Vagina (tissue), 2 donors: Measurements from ENCODE around the gene NCAPD2. TPM values are rescaled to one million over a fixed set of nuclear protein-coding genes. Genes with fewer than 3 reads are reported as not detected.

Source experiments
- DNase-seq, 2 donors: peaks; one replicate each; pipeline ENCODE4 v3.0.0-alpha.2; 2017; ENCODE audit errors: extremely low spot score in 2 of 2
- H3K27ac ChIP-seq: fragments of 200-600 bp; sonication (generic); one replicate; pipeline ENCODE4 v1.5.1; 2019
- H3K27me3 ChIP-seq: fragments of 200-600 bp; sonication (generic); one replicate; pipeline ENCODE4 v1.5.1; 2019
- H3K36me3 ChIP-seq, 2 donors: fragments of 200-600 bp; sonication (generic); one replicate each; pipeline ENCODE4 v1.5.1; 2017 to 2019
- H3K4me1 ChIP-seq: fragments of 200-600 bp; sonication (generic); one replicate; pipeline ENCODE4 v1.5.1; 2019
- H3K4me3 ChIP-seq, 2 donors: fragments of 200-600 bp; sonication (generic); 1 replicate in 1 of 2; 2 replicates in 1 of 2; pipeline ENCODE4 v1.5.1; 2016 to 2019
- H3K9me3 ChIP-seq: fragments of 200-600 bp; sonication (generic); one replicate; pipeline ENCODE4 v1.5.1; 2019
- CTCF ChIP-seq, 3 experiments: fragments of 450-650 bp in 2 of 3; fragments of 200-600 bp in 1 of 3; sonication (generic) in 1 of 3; IDR thresholded peaks; one replicate each; pipeline ENCODE4 v1.5.1; 2017 to 2019; ENCODE audit warnings: antibody characterized with exemption in 3 of 3, mild to moderate bottlenecking in 2 of 3, moderate library complexity in 2 of 3
- POLR2A ChIP-seq, 2 donors: fragments of 450-650 bp; IDR thresholded peaks; one replicate each; pipeline ENCODE4 v1.6.1; 2017; ENCODE audit warnings: antibody characterized with exemption in 2 of 2, mild to moderate bottlenecking in 2 of 2, moderate library complexity in 2 of 2
- POLR2AphosphoS5 ChIP-seq, 2 donors: sonication (generic); formaldehyde crosslinking; IDR thresholded peaks; one replicate each; pipeline ENCODE4 v1.9.0; 2017; ENCODE audit warnings: antibody characterized with exemption in 2 of 2, mild to moderate bottlenecking in 2 of 2, low read depth in 1 of 2; ENCODE audit not compliant: insufficient read depth in 1 of 2
- intact Hi-C: fragments of 100-400 bp; cut with DNase I; formaldehyde crosslinking; loops from one replicate; pipeline ENCODE4 v1.15.1; 2023
- small RNA-seq: library from RNA; depleted of rRNA; stranded (forward); fragments of <200 nt; gene quantifications from one replicate; pipeline ENCODE3, GENCODE V24; 2016
- total RNA-seq: library from RNA; depleted of rRNA; stranded (reverse); fragments of >200 nt; gene quantifications from one replicate; pipeline ENCODE4 v1.2.3, GENCODE V29; 2016

NCAPD2 gene
- total RNA-seq, 1 donor from 2014 or later: 25.5 TPM

GRCh38 chr12:6569786-6570185 is 75.9 kb downstream of the NCAPD2 start:
- peaks cover 10% of the 10 kb centered on the region for H3K4me1 ChIP-seq
- no peaks in the 10 kb centered on the region for H3K27me3 ChIP-seq
- TF ChIP-seq POLR2A (IDR thresholded peaks at IDR 0.05) (no peak), POLR2AphosphoS5 (IDR thresholded peaks at IDR 0.05; ENCODE audit: insufficient read depth in 1 of 2, low read depth in 1 of 2) (no peak), CTCF (IDR thresholded peaks at IDR 0.05) (no peak)
- H3K4me3 ChIP-seq: no peak overlapping the region
- H3K9me3 ChIP-seq: no peaks in the 10 kb centered on the region
- peaks cover 3 to 66% of the 10 kb centered on the region in 2 donors for H3K36me3 ChIP-seq
- no peak for DNase-seq
- H3K27ac ChIP-seq: no peak overlapping the region
- intact Hi-C loops: no loop called here

DNA sequence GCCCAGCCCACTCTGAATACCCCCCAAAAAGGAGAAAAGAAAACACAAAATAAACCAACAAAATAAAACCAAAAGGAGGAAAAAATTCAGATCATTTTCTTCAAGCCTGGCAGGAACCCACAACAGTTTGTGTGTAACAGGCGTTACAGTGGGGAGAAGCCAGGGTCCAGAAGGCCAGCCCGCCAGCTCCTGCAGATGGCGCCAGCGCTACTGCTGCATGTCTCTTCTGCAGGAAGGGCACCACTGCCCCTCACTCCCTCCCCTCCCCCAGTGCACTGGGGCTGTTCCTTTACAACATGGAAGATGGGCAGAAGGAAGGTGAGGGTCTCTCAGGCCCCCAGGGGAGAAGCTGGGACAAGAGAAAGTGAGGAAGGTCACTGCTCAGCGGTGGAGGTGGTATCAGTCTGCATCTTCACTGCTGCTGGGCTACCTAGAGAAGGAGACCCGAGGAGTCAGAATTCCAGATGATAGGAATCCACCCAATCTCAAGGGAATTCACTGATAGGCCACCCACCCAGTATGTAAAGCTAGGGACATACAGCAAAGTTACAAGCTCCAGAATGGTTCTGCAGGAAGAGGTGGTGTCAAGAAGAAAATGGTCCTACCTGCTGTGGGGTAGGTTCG is 76.5 kb downstream of the NCAPD2 start:
- Histone ChIP-seq H3K36me3 (peaks cover 3 to 65% of the 10 kb centered on the region in 2 donors), H3K9me3 (no peaks in the 10 kb centered on the region), H3K4me3 (no peak overlapping the region), H3K27me3 (no peaks in the 10 kb centered on the region), H3K27ac (no peak overlapping the region), H3K4me1 (peaks cover 10% of the 10 kb centered on the region)
- intact Hi-C loops: no loop called here
- DNase-seq: no peak
- TF ChIP-seq POLR2AphosphoS5 (IDR thresholded peaks at IDR 0.05; ENCODE audit: insufficient read depth in 1 of 2, low read depth in 1 of 2) (no peak), CTCF (IDR thresholded peaks at IDR 0.05) (no peak), POLR2A (IDR thresholded peaks at IDR 0.05) (no peak)

DNA sequence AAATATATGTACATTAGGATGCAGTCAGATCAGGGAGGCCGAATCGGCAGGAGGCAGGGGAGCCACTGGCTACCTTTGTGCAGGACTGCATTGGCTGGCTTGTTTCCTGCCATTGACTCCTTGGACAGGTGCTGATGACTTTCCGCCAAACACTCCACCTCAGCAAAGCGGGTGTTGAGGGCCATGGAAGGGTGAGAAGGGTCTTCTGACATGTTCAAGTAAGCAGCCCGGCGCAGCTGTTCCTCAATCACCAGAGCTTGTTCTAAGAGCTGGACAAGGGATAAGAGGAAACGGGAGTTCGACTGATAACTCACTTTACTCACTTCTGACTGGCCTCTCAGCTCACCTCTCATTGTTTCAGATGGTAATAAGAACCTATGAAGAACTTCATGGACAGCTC is 79.1 kb downstream of the NCAPD2 start:
- H3K36me3 ChIP-seq: peaks cover 6 to 83% of the 10 kb centered on the region in 2 donors
- intact Hi-C loops: no loop called here
- no peak overlapping the region for H3K27ac ChIP-seq
- no peak overlapping the region for H3K4me3 ChIP-seq
- H3K27me3 ChIP-seq: no peaks in the 10 kb centered on the region
- no peaks in the 10 kb centered on the region for H3K4me1 ChIP-seq
- TF ChIP-seq POLR2A (IDR thresholded peaks at IDR 0.05): no peak
- no peak for TF ChIP-seq POLR2AphosphoS5 (IDR thresholded peaks at IDR 0.05; ENCODE audit: insufficient read depth in 1 of 2, low read depth in 1 of 2)
- H3K9me3 ChIP-seq: no peaks in the 10 kb centered on the region
- no peak for DNase-seq

GRCh38 chr12:6574576-6575295 is 80.8 kb downstream of the NCAPD2 start:
- H3K4me1 ChIP-seq: no peaks in the 10 kb centered on the region
- H3K36me3 ChIP-seq: peaks cover 10 to 95% of the 10 kb centered on the region in 2 donors
- intact Hi-C loops: no loop called here
- no peaks in the 10 kb centered on the region for H3K9me3 ChIP-seq
- H3K27ac ChIP-seq: no peak overlapping the region
- no peak for TF ChIP-seq POLR2A (IDR thresholded peaks at IDR 0.05)
- no peak for TF ChIP-seq CTCF (IDR thresholded peaks at IDR 0.05)
- no peak for TF ChIP-seq POLR2AphosphoS5 (IDR thresholded peaks at IDR 0.05; ENCODE audit: insufficient read depth in 1 of 2, low read depth in 1 of 2)
- DNase-seq: no peak
- no peaks in the 10 kb centered on the region for H3K27me3 ChIP-seq
- no peak overlapping the region for H3K4me3 ChIP-seq

GRCh38 chr12:6575648-6576047 is 81.7 kb downstream of the NCAPD2 start:
- H3K9me3 ChIP-seq: no peaks in the 10 kb centered on the region
- no peaks in the 10 kb centered on the region for H3K27me3 ChIP-seq
- no peak for DNase-seq
- no peak overlapping the region for H3K27ac ChIP-seq
- H3K36me3 ChIP-seq: peaks cover 10 to 95% of the 10 kb centered on the region in 2 donors
- TF ChIP-seq POLR2A (IDR thresholded peaks at IDR 0.05) (no peak), CTCF (IDR thresholded peaks at IDR 0.05) (no peak), POLR2AphosphoS5 (IDR thresholded peaks at IDR 0.05; ENCODE audit: insufficient read depth in 1 of 2, low read depth in 1 of 2) (no peak)
- H3K4me3 ChIP-seq: no peak overlapping the region
- intact Hi-C loops: no loop called here
- H3K4me1 ChIP-seq: no peaks in the 10 kb centered on the region

Small RNA genes lying within 50 kb of the gene (small RNA-seq; reads per million reads assigned to genes)
- 285 reads per million, percentile 98 among the genes with 10 or more reads in this experiment for gene SCARNA11

Other genes with a start within 250 kb of the NCAPD2 start
- gene PLEKHG6, start 183.4 kb upstream of the NCAPD2 start, total RNA-seq: 14.7 TPM
- gene TNFRSF1A, start 152.0 kb upstream of the NCAPD2 start, total RNA-seq: 271 TPM
- gene SCNN1A, start 118.5 kb upstream of the NCAPD2 start, total RNA-seq: 55.2 TPM
- 146 TPM for gene LTBR, start 109.9 kb upstream of the NCAPD2 start, total RNA-seq
- gene CD27, start 49.1 kb upstream of the NCAPD2 start, total RNA-seq: 1.2 TPM
- gene TAPBPL, start 42.1 kb upstream of the NCAPD2 start, total RNA-seq: 21.1 TPM
- 12.5 TPM for gene VAMP1, start 23.4 kb upstream of the NCAPD2 start, total RNA-seq
- 23.1 TPM for gene MRPL51, start 840 bp upstream of the NCAPD2 start, total RNA-seq
- 2,297 TPM for gene GAPDH, start 40.4 kb downstream of the NCAPD2 start, total RNA-seq
- gene IFFO1, start 61.9 kb downstream of the NCAPD2 start, total RNA-seq: 21.1 TPM
- gene NOP2, start 74.2 kb downstream of the NCAPD2 start, total RNA-seq: 43.0 TPM
- 152 TPM for gene CHD4, start 113.3 kb downstream of the NCAPD2 start, total RNA-seq
- 7.4 TPM for gene LPAR5, start 141.9 kb downstream of the NCAPD2 start, total RNA-seq
- gene ACRBP, start 153.3 kb downstream of the NCAPD2 start, total RNA-seq: 0.74 TPM
- gene ING4, start 169.0 kb downstream of the NCAPD2 start, total RNA-seq: 45.7 TPM
- 31.9 TPM for gene ZNF384, start 195.3 kb downstream of the NCAPD2 start, total RNA-seq
- 5.6 TPM for gene PIANP, start 206.7 kb downstream of the NCAPD2 start, total RNA-seq
- gene COPS7A, start 229.9 kb downstream of the NCAPD2 start, total RNA-seq: 35.4 TPM